IMR-90 (cell line): ENCODE data around the gene WNT11. TPM values are rescaled to one million over a fixed set of nuclear protein-coding genes. Genes with fewer than 3 reads are reported as not detected.

Experiments
- ATAC-seq: fragments of 200-7000 bp; cut with Tn5 transposase; 2 replicates; pipeline ENCODE4 v1.9.1; 2020; ENCODE audit warnings: low read depth, mild to moderate bottlenecking, moderate library complexity
- BruUV-seq: library from RNA; stranded (reverse); fragments of 400-500 nt; replicated peaks from 2 replicates; lab custom pipeline; 2021; lab: Mats Ljungman, UMichigan
- CTCF ChIA-PET: fragments of 300-600 bp; formaldehyde crosslinking; extraction: SDS; loops from one replicate; lab custom pipeline; 2021; ENCODE audit warnings: antibody characterized with exemption; lab: Yijun Ruan, JAX
- POLR2A ChIA-PET: fragments of 300-600 bp; sonication (Branson Sonifier 250); formaldehyde crosslinking; loops from one replicate; lab custom pipeline; 2022; ENCODE audit warnings: antibody characterized with exemption; ENCODE audit not compliant: unreplicated experiment; lab: Charles Lee
- DNase-seq: peaks from one replicate; pipeline ENCODE4 v3.0.0; 2013
- H2AFZ ChIP-seq: replicated peaks from 2 replicates; pipeline ENCODE3; 2013; ENCODE audit warnings: low read length, mild to moderate bottlenecking; ENCODE audit not compliant: poor library complexity
- H2AK5ac ChIP-seq: 2 replicates; pipeline ENCODE4 v1.6.1; 2013; ENCODE audit warnings: low read depth, low read length, inconsistent platforms
- H2AK9ac ChIP-seq: replicated peaks from 2 replicates; pipeline ENCODE3; 2013; ENCODE audit warnings: mild to moderate bottlenecking, low read depth, low read length, moderate library complexity; ENCODE audit not compliant: poor library complexity
- H2BK120ac ChIP-seq: 2 replicates; pipeline ENCODE4 v1.6.1; 2013; ENCODE audit warnings: low read depth, low read length, inconsistent platforms
- H2BK15ac ChIP-seq: 3 replicates; pipeline ENCODE4 v1.6.1; 2013; ENCODE audit warnings: low read depth, low read length, inconsistent platforms
- H2BK20ac ChIP-seq: 2 replicates; pipeline ENCODE4 v1.6.1; 2013; ENCODE audit warnings: low read depth, mild to moderate bottlenecking, inconsistent platforms, low read length, moderate library complexity
- H2BK5ac ChIP-seq: 2 replicates; pipeline ENCODE4 v1.6.1; 2013; ENCODE audit warnings: mild to moderate bottlenecking, low read depth, low read length, inconsistent platforms; ENCODE audit not compliant: poor library complexity, severe bottlenecking
- H3K14ac ChIP-seq: replicated peaks from 2 replicates; pipeline ENCODE4 v1.6.1; 2013; ENCODE audit warnings: low read depth, low read length, inconsistent platforms
- H3K18ac ChIP-seq: 2 replicates; pipeline ENCODE4 v1.6.1; 2013; ENCODE audit warnings: low read depth, low read length, control low read depth
- H3K23ac ChIP-seq: 2 replicates; pipeline ENCODE4 v1.6.1; 2013; ENCODE audit warnings: low read depth, low read length, inconsistent platforms
- H3K27ac ChIP-seq: 2 replicates; pipeline ENCODE4 v1.5.1; 2013; ENCODE audit warnings: mild to moderate bottlenecking, control low read depth, low read length; ENCODE audit not compliant: insufficient read depth
- H3K27me3 ChIP-seq: 2 replicates; pipeline ENCODE4 v1.6.1; 2013; ENCODE audit warnings: low read length; ENCODE audit not compliant: control insufficient read depth, insufficient read depth
- H3K36me3 ChIP-seq: 2 replicates; pipeline ENCODE4 v1.6.1; 2013; ENCODE audit warnings: low read length, mixed read lengths; ENCODE audit not compliant: control insufficient read depth, insufficient read depth
- H3K4ac ChIP-seq: 2 replicates; pipeline ENCODE4 v1.6.1; 2013; ENCODE audit warnings: low read depth, low read length, inconsistent platforms
- H3K4me1 ChIP-seq: 2 replicates; pipeline ENCODE4 v1.6.1; 2013; ENCODE audit warnings: low read length, mixed read lengths; ENCODE audit not compliant: control insufficient read depth, insufficient read depth
- H3K4me2 ChIP-seq: 2 replicates; pipeline ENCODE4 v1.6.1; 2013; ENCODE audit warnings: low read depth, mild to moderate bottlenecking, control low read depth, low read length, moderate library complexity
- H3K4me3 ChIP-seq: 2 replicates; pipeline ENCODE4 v1.5.1; 2013; ENCODE audit warnings: low read depth, mild to moderate bottlenecking, control low read depth, low read length, moderate library complexity; ENCODE audit not compliant: insufficient read depth
- H3K56ac ChIP-seq: 2 replicates; pipeline ENCODE4 v1.6.1; 2013; ENCODE audit warnings: low read length, inconsistent platforms; ENCODE audit not compliant: insufficient read depth; ENCODE audit errors: extremely low read depth
- H3K79me1 ChIP-seq, 2 experiments: 2 replicates each; pipeline ENCODE4 v1.6.1; 2013; ENCODE audit warnings: low read length in 2 of 2, inconsistent platforms in 1 of 2, low read depth in 1 of 2
- H3K9ac ChIP-seq: 2 replicates; pipeline ENCODE4 v1.6.1; 2013; ENCODE audit warnings: low read depth, low read length, control low read depth
- H3K9me1 ChIP-seq: 2 replicates; pipeline ENCODE4 v1.6.1; 2013; ENCODE audit warnings: low read length, inconsistent platforms; ENCODE audit not compliant: insufficient read depth
- H3K9me3 ChIP-seq: 2 replicates; pipeline ENCODE4 v1.6.1; 2013; ENCODE audit warnings: low read length; ENCODE audit not compliant: control insufficient read depth, insufficient read depth
- H4K20me1 ChIP-seq: 2 replicates; pipeline ENCODE4 v1.6.1; 2013; ENCODE audit warnings: low read length, inconsistent platforms; ENCODE audit not compliant: insufficient read depth
- H4K5ac ChIP-seq: 2 replicates; pipeline ENCODE4 v1.6.1; 2013; ENCODE audit warnings: mild to moderate bottlenecking, low read depth, low read length, control low read depth
- H4K8ac ChIP-seq, 2 experiments: 2 replicates each; pipeline ENCODE4 v1.6.1; 2013; ENCODE audit warnings: low read depth in 2 of 2, low read length in 2 of 2, control low read depth in 1 of 2, inconsistent platforms in 1 of 2
- H4K91ac ChIP-seq: 2 replicates; pipeline ENCODE4 v1.6.1; 2013; ENCODE audit warnings: low read depth, low read length, inconsistent platforms; ENCODE audit not compliant: insufficient read depth
- BHLHE40 ChIP-seq: fragments of 150-350 bp; IDR thresholded peaks from 2 replicates; pipeline ENCODE4 v1.6.1; 2016; ENCODE audit warnings: mild to moderate bottlenecking, low read depth, low read length
- ELK1 ChIP-seq: fragments of 150-350 bp; IDR thresholded peaks from 2 replicates; pipeline ENCODE4 v1.6.1; 2016; ENCODE audit warnings: low read depth, mild to moderate bottlenecking, low read length, moderate library complexity, borderline replicate concordance
- FOS ChIP-seq: fragments of 150-350 bp; IDR thresholded peaks from 2 replicates; pipeline ENCODE4 v1.6.1; 2016; ENCODE audit warnings: low read depth, low read length
- MXI1 ChIP-seq: IDR thresholded peaks from 2 replicates; pipeline ENCODE4 v1.6.1; 2012; ENCODE audit warnings: low read depth, mild to moderate bottlenecking, low read length, moderate library complexity, borderline replicate concordance
- NFE2L2 ChIP-seq: fragments of 150-350 bp; IDR thresholded peaks from 2 replicates; pipeline ENCODE4 v1.6.1; 2016; ENCODE audit warnings: low read depth, mild to moderate bottlenecking, low read length
- RAD21 ChIP-seq: IDR thresholded peaks from 2 replicates; pipeline ENCODE4 v1.6.1; 2012; ENCODE audit warnings: low read length, improper control_type of control experiment
- RCOR1 ChIP-seq: IDR thresholded peaks from 2 replicates; pipeline ENCODE4 v1.6.1; 2012; ENCODE audit warnings: mild to moderate bottlenecking, low read length, improper control_type of control experiment; ENCODE audit not compliant: insufficient replicate concordance
- USF2 ChIP-seq: fragments of 150-350 bp; IDR thresholded peaks from 2 replicates; pipeline ENCODE4 v1.6.1; 2017; ENCODE audit warnings: mild to moderate bottlenecking, antibody characterized with exemption, low read length, low read depth
- WGBS, 2 experiments: methylation state at CpG; one replicate each; pipeline versions ENCODE4 v1.1.5 to v1.1.7; 2013; ENCODE audit warnings: missing lambda C conversion rate in 2 of 2; ENCODE audit not compliant: insufficient read length in 1 of 2; ENCODE audit errors: extremely low coverage in 2 of 2; 5-methylcytosine and 5-hydroxymethylcytosine counted together
- dilution Hi-C: fragments of 300-500 bp; cut with HindIII; formaldehyde crosslinking; loops from one replicate; pipeline ENCODE4 v1.14.3; 2018; ENCODE audit warnings: low sequenced_read_pairs; ENCODE audit not compliant: unreplicated experiment
- in situ Hi-C: fragments of 300-500 bp; cut with MboI; formaldehyde crosslinking; loops from 3 replicates; pipeline ENCODE4 v1.14.3; 2019; ENCODE audit warnings: low sequenced_read_pairs, inconsistent platforms, mixed read lengths
- intact Hi-C: fragments of 100-400 bp; cut with micrococcal nuclease; formaldehyde crosslinking; loops from 2 replicates; pipeline ENCODE4 v1.10.0; 2022
- polyA plus RNA-seq, 3 experiments: library from polyadenylated mRNA; depleted of rRNA; stranded (reverse); fragments of >200 nt; gene quantifications; 2 replicates each; pipeline ENCODE4 v1.2.3, GENCODE V29; 2012; ENCODE audit warnings: low replicate concordance in 1 of 3
- total RNA-seq: library from RNA; depleted of rRNA; stranded (reverse); fragments of >200 nt; gene quantifications from 2 replicates; pipeline ENCODE4 v1.2.3, GENCODE V29; 2012

Gene WNT11
- total and polyA plus RNA-seq, 2 of the 4 experiments (the other 2 are of a cell fraction): 0.10 TPM; not detected in 1

- WGBS, 2 experiments: 15% methylated on average over 3 of the region's 4 CpGs; no CpG with 5 or more reads in 1 of the 2 experiments
- TF ChIP-seq MXI1: no peak
- no peak for TF ChIP-seq FOS
- no peak for TF ChIP-seq NFE2L2
- no peak for TF ChIP-seq RCOR1
- TF ChIP-seq USF2: no peak
- no peak for TF ChIP-seq RAD21
- TF ChIP-seq BHLHE40: no peak
- TF ChIP-seq ELK1: no peak
- Histone ChIP-seq H3K27me3 (peaks cover 37% of the 10 kb centered on the region), H3K4ac (no peak overlapping the region), H3K18ac (no peak overlapping the region), H3K27ac (no peak overlapping the region), H3K4me3 (no peak overlapping the region), H2AFZ (no peak overlapping the region), H3K9ac (no peak overlapping the region), H3K23ac (no peak overlapping the region), H3K9me3 (no peaks in the 10 kb centered on the region), H4K20me1 (no peaks in the 10 kb centered on the region), H3K14ac (no peak overlapping the region), H3K9me1 (no peaks in the 10 kb centered on the region), H2AK9ac (no peak overlapping the region), H3K56ac (no peak overlapping the region), H4K5ac (no peak overlapping the region), H4K8ac (no peak overlapping the region), H4K91ac (no peak overlapping the region), H3K79me1 (no peaks in the 10 kb centered on the region), H2BK20ac (no peak overlapping the region), H3K36me3 (no peaks in the 10 kb centered on the region), H3K4me2 (no peak overlapping the region), H2BK15ac (no peak overlapping the region), H3K4me1 (no peaks in the 10 kb centered on the region), H2BK120ac (no peak overlapping the region), H2AK5ac (no peak overlapping the region), H2BK5ac (no peak overlapping the region)
- BruUV-seq: no TSS peak
- dilution Hi-C loops: no loop called here
- in situ Hi-C loops: no loop called here
- POLR2A ChIA-PET: no interaction called here
- CTCF ChIA-PET: no interaction called here
- no peak for ATAC-seq
- DNase-seq: no peak
- intact Hi-C loops: no loop called here
Observed at GRCh38 chr11:76175783-76176182, 30.5 kb downstream of the WNT11 start.
